ENCODE data around the gene SPACA5. TPM values are rescaled to one million over a fixed set of nuclear protein-coding genes. Genes with fewer than 3 reads are reported as not detected.

The SPACA5 gene
- total and polyA plus RNA-seq, 9 of the 15 experiments (the other 6 are each of a cell fraction or from before 2014, with no cell fraction given) = not detected

DNA sequence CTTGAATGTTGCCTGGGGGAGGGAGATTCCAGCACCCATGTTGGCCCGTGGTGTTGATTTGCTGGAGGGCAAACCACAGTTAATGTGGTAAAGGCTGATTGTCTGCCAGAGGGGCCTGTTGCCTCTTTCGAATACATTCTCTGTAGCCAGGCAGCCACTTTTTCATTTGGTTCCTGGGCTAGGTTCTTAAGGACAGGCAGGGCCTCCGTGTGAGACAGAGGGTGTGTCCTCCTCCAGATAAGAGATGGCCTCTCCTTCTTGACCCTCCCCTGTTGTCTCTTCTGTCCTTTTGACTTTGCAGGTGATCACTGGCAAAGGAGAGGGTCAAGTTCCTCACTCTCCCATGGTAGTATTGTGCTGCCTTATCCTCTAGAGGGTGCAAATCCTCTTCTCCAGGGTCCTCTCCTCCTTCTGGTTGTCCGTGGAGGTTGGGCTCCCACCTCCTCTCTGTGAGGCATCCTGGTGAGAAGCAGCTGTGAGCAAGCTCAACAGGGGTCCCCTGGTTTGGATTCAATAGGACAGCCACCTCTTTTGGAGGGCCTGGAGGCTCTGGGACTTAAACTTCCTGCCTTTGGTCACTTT is 47.9 kb upstream of the SPACA5 start:
- Histone ChIP-seq H3K9me3 (replicated peaks; ENCODE audit: control insufficient read depth, insufficient read depth, low read depth, low read length) (no peaks in the 10 kb centered on the region), H3K79me2 (ENCODE audit: control insufficient read depth, insufficient read depth, low read length) (no peaks in the 10 kb centered on the region), H3K4me2 (ENCODE audit: insufficient read depth, low read length) (no peak overlapping the region), H3K27me3 (ENCODE audit: control insufficient read depth in 2 of 2, insufficient read depth in 2 of 2, low read length in 2 of 2) (peaks cover 0 to 8% of the 10 kb centered on the region in 2 experiments; a peak in 2 of 5 replicates), H3K4me1 (replicated peaks in 1 of 2; ENCODE audit: control insufficient read depth in 2 of 2, insufficient read depth in 2 of 2, low read length in 2 of 2) (no peaks in the 10 kb centered on the region; a peak in 2 of 5 replicates), H3K9me1 (ENCODE audit: control insufficient read depth, insufficient read depth, low read length) (no peaks in the 10 kb centered on the region), H3K9ac (ENCODE audit: insufficient read depth in 1 of 2, low read depth in 2 of 2, low read length in 2 of 2) (no peak overlapping the region), H2AFZ (ENCODE audit: low read depth, low read length) (peak overlapping the region; percentile 50; the same call in 1 of the 2 replicates), H3K27ac (ENCODE audit: extremely low read depth, low read depth, low read length) (no peak overlapping the region), H3K4me3 (no peak overlapping the region), H4K20me1 (replicated peaks; ENCODE audit: control insufficient read depth, insufficient read depth, low read length) (no peaks in the 10 kb centered on the region), H3K36me3 (ENCODE audit: control insufficient read depth, insufficient read depth, low read length) (no peaks in the 10 kb centered on the region)
- 15% methylated on average over 4 of the region's 4 CpGs for WGBS (ENCODE audit: insufficient coverage, low coverage, missing lambda C conversion rate)
- ATAC-seq (peak; percentile 89), FAIRE-seq (peak; percentile 61), DNase-seq (ENCODE audit: extremely low read depth in 1 of 4, low spot score in 3 of 4) (peak in 2 of 4 experiments; percentile 11 to 41)
- in situ Hi-C loops (cut with MboI) (no loop called here), intact Hi-C loops (cut with micrococcal nuclease) (loop anchor here (2.0 kb wide), 1 partner anchor 66 kb away; no protein-coding TSS in a partner anchor)
- ChIA-PET CTCF (ENCODE audit: low intra/inter-chr PET ratio) (no interaction called here), POLR2A (no interaction called here)
- no TSS peak for BruUV-seq (replicated peaks)
- TF ChIP-seq L3MBTL2 (IDR thresholded peaks at IDR 0.05) = no peak
- peak; percentile 81 for TF ChIP-seq ESRRA (IDR thresholded peaks at IDR 0.05; ENCODE audit: borderline replicate concordance, low read depth)
- TF ChIP-seq, protein P1, sequence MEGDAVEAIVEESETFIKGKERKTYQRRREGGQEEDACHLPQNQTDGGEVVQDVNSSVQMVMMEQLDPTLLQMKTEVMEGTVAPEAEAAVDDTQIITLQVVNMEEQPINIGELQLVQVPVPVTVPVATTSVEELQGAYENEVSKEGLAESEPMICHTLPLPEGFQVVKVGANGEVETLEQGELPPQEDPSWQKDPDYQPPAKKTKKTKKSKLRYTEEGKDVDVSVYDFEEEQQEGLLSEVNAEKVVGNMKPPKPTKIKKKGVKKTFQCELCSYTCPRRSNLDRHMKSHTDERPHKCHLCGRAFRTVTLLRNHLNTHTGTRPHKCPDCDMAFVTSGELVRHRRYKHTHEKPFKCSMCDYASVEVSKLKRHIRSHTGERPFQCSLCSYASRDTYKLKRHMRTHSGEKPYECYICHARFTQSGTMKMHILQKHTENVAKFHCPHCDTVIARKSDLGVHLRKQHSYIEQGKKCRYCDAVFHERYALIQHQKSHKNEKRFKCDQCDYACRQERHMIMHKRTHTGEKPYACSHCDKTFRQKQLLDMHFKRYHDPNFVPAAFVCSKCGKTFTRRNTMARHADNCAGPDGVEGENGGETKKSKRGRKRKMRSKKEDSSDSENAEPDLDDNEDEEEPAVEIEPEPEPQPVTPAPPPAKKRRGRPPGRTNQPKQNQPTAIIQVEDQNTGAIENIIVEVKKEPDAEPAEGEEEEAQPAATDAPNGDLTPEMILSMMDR (IDR thresholded peaks at IDR 0.05 in 2 of 3, conservative IDR thresholded peaks at IDR 0.05 in 1 of 3; ENCODE audit: insufficient read depth in 2 of 3, low read depth in 1 of 3, low read length in 3 of 3) = peak; percentile 50 to 64 (median 55)
- 0 out of 4 replicates have a peak, but pooled peaks of 1 of the 2 experiments have one; percentile 7 for TF ChIP-seq RAD21 (CRISPR knock-in tag; conservative IDR thresholded peaks at IDR 0.05 in 1 of 2, IDR thresholded peaks at IDR 0.05 in 1 of 2)

Measured in K562 (cell line).